Type B pancreatic cell (in vitro differentiated cells): ENCODE measurements around the gene EPS15. TPM values are rescaled to one million over a fixed set of nuclear protein-coding genes. Genes with fewer than 3 reads are reported as not detected.
A peak's percentile ranks its signal among the peaks of the same experiment; 100 is the strongest.
"Not testable (repeated sequence)": the region's sequence is repeated elsewhere in the genome, so short reads cannot be mapped to it uniquely, and the experiment has no call there.

ENCODE experiments used
- DNase-seq: peaks from one replicate; pipeline ENCODE4 v3.0.0; 2021; ENCODE audit warnings: mixed read lengths; ENCODE audit not compliant: unreplicated experiment; ENCODE audit errors: extremely low spot score
- H3K27ac Mint-ChIP-seq: 2 replicates; pipeline ENCODE4 v1.8.0; 2021; ENCODE audit warnings: mild to moderate bottlenecking, mixed read lengths
- H3K27me3 Mint-ChIP-seq: 2 replicates; pipeline ENCODE4 v1.8.0; 2021; ENCODE audit warnings: mixed read lengths
- H3K36me3 Mint-ChIP-seq: 2 replicates; pipeline ENCODE4 v1.8.0; 2021; ENCODE audit warnings: mixed read lengths
- H3K4me1 Mint-ChIP-seq: one replicate; pipeline ENCODE4 v1.8.0; 2021; ENCODE audit warnings: mixed read lengths; ENCODE audit not compliant: unreplicated experiment
- H3K4me3 Mint-ChIP-seq: 2 replicates; pipeline ENCODE4 v1.8.0; 2021; ENCODE audit warnings: mild to moderate bottlenecking, mixed read lengths
- H3K9me3 Mint-ChIP-seq: 2 replicates; pipeline ENCODE4 v1.8.0; 2021; ENCODE audit warnings: mixed read lengths
- CTCF ChIP-seq: fragments of 200-600 bp; sonication (generic); conservative IDR thresholded peaks from 2 replicates; pipeline ENCODE4 v1.5.0; 2021; ENCODE audit warnings: antibody characterized with exemption, mild to moderate bottlenecking
- total RNA-seq: library from RNA; stranded (reverse); gene quantifications from 2 replicates; pipeline ENCODE4 v1.2.1, GENCODE V29; 2021; ENCODE audit warnings: low replicate concordance

Gene EPS15
- total RNA-seq, 1 donor from 2014 or later: 49.4 TPM

GRCh38 chr1:51512606-51513005 lies 6.5 kb downstream of the EPS15 start:
- TF ChIP-seq CTCF: no peak
- peaks cover 28% of the 10 kb centered on the region for H3K4me1 Mint-ChIP-seq
- no peak overlapping the region for H3K27ac Mint-ChIP-seq
- no peaks in the 10 kb centered on the region for H3K36me3 Mint-ChIP-seq
- H3K4me3 Mint-ChIP-seq: no peak overlapping the region
- H3K27me3 Mint-ChIP-seq: no peaks in the 10 kb centered on the region
- no peaks in the 10 kb centered on the region for H3K9me3 Mint-ChIP-seq
- DNase-seq: no peak

- TF ChIP-seq CTCF: no peak
- Mint-ChIP-seq H3K27me3 (no peaks in the 10 kb centered on the region), H3K4me1 (peaks cover 24% of the 10 kb centered on the region), H3K4me3 (no peak overlapping the region), H3K36me3 (no peaks in the 10 kb centered on the region), H3K9me3 (no peaks in the 10 kb centered on the region), H3K27ac (no peak overlapping the region)
- DNase-seq: no peak
These were observed 6.9 kb downstream of the EPS15 start for GRCh38 chr1:51512120-51512519.

- TF ChIP-seq CTCF: no peak
- H3K9me3 Mint-ChIP-seq: no peaks in the 10 kb centered on the region
- H3K27ac Mint-ChIP-seq: peak overlapping the region; percentile 47
- no peak overlapping the region for H3K4me3 Mint-ChIP-seq
- no peak for DNase-seq
- no peaks in the 10 kb centered on the region for H3K27me3 Mint-ChIP-seq
- peaks cover 12% of the 10 kb centered on the region for H3K4me1 Mint-ChIP-seq
- peaks cover 4% of the 10 kb centered on the region for H3K36me3 Mint-ChIP-seq
These were observed 9.3 kb downstream of the EPS15 start for GRCh38 chr1:51509773-51510172.

- peaks cover 7% of the 10 kb centered on the region for H3K4me1 Mint-ChIP-seq
- no peaks in the 10 kb centered on the region for H3K9me3 Mint-ChIP-seq
- no peak for TF ChIP-seq CTCF
- H3K27me3 Mint-ChIP-seq: no peaks in the 10 kb centered on the region
- H3K27ac Mint-ChIP-seq: no peak overlapping the region
- no peak overlapping the region for H3K4me3 Mint-ChIP-seq
- peaks cover 10% of the 10 kb centered on the region for H3K36me3 Mint-ChIP-seq
- DNase-seq: no peak
These were observed 12.5 kb downstream of the EPS15 start for GRCh38 chr1:51506537-51506936.

- Mint-ChIP-seq H3K27me3 (no peaks in the 10 kb centered on the region), H3K4me3 (no peak overlapping the region), H3K4me1 (peaks cover 2% of the 10 kb centered on the region), H3K9me3 (no peaks in the 10 kb centered on the region), H3K36me3 (peaks cover 11% of the 10 kb centered on the region), H3K27ac (no peak overlapping the region)
- no peak for DNase-seq
- no peak for TF ChIP-seq CTCF
These were observed 14.1 kb downstream of the EPS15 start for GRCh38 chr1:51504806-51505525.

- H3K27me3 Mint-ChIP-seq, H3K27ac Mint-ChIP-seq, H3K9me3 Mint-ChIP-seq, H3K4me3 Mint-ChIP-seq, H3K4me1 Mint-ChIP-seq, DNase-seq: not testable (repeated sequence)
- H3K36me3 Mint-ChIP-seq: peaks cover 15% of the 10 kb centered on the region
These were observed 17.8 kb downstream of the EPS15 start for GRCh38 chr1:51501218-51501630.
